Measurements from ENCODE around the gene EPHB1. TPM values are rescaled to one million over a fixed set of nuclear protein-coding genes. Genes with fewer than 3 reads are reported as not detected.

Gene EPHB1
- total RNA-seq, 1 experiment from 2014 or later = 2.8 TPM

GRCh38 chr3:134901461-134901860 is 106.4 kb downstream of the EPHB1 start:
- H3K9me3 Mint-ChIP-seq = no peaks in the 10 kb centered on the region
- Histone ChIP-seq H4K20me1 (ENCODE audit: control insufficient read depth, insufficient read depth, insufficient read length) (no peaks in the 10 kb centered on the region), H2BK5ac (ENCODE audit: insufficient read length, low read length) (no peak overlapping the region), H3K4me1 (ENCODE audit: insufficient read depth, low read length) (no peaks in the 10 kb centered on the region), H3K14ac (ENCODE audit: insufficient read depth, low read length) (0 out of 2 replicates have a peak overlapping the region, but pooled peaks have one; percentile 17), H2AK5ac (ENCODE audit: insufficient read length, low read length) (no peak overlapping the region), H2BK15ac (ENCODE audit: low read depth, low read length) (no peak overlapping the region), H3K79me1 (ENCODE audit: insufficient read depth, low read depth, low read length, poor library complexity, severe bottlenecking) (no peaks in the 10 kb centered on the region), H2BK120ac (ENCODE audit: low read depth, low read length, poor library complexity, severe bottlenecking) (no peak overlapping the region), H2BK20ac (ENCODE audit: low read depth, low read length, poor library complexity, severe bottlenecking) (no peak overlapping the region), H3K9ac (ENCODE audit: extremely low read depth, insufficient read length, low read length) (no peak overlapping the region), H3K4ac (ENCODE audit: low read depth, low read length) (no peak overlapping the region), H4K8ac (replicated peaks; ENCODE audit: insufficient read length, low read depth, low read length) (no peak overlapping the region), H3K9me3 (ENCODE audit: control insufficient read depth, low read depth, low read length) (no peaks in the 10 kb centered on the region), H3K4me2 (ENCODE audit: insufficient read depth, insufficient read length, low read length) (no peak overlapping the region), H2AFZ (ENCODE audit: low read length) (no peak overlapping the region), H3K27me3 (ENCODE audit: insufficient read depth, low read length) (no peaks in the 10 kb centered on the region), H3K56ac (ENCODE audit: insufficient read length, low read depth, low read length) (no peak overlapping the region), H3T11ph (ENCODE audit: low read length) (no peak overlapping the region), H4K5ac (ENCODE audit: insufficient read length, low read depth, low read length) (no peak overlapping the region), H3K18ac (ENCODE audit: insufficient read length, low read depth, low read length) (no peak overlapping the region), H3K23ac (ENCODE audit: insufficient read length, low read depth, low read length) (no peak overlapping the region), H3K27ac (ENCODE audit: insufficient read length, low read depth, low read length) (no peak overlapping the region), H4K91ac (ENCODE audit: insufficient read length, low read depth, low read length) (no peak overlapping the region), H2BK12ac (ENCODE audit: insufficient read length, low read depth, low read length) (no peak overlapping the region), H3K23me2 (ENCODE audit: insufficient read length, low read depth, low read length, poor library complexity, severe bottlenecking) (no peaks in the 10 kb centered on the region), H3K79me2 (ENCODE audit: insufficient read depth, low read length) (no peaks in the 10 kb centered on the region)
- no peak overlapping the region for H3K27ac Mint-ChIP-seq
- DNase-seq = peak; percentile 45
- TF ChIP-seq CTCF (conservative IDR thresholded peaks at IDR 0.05) = no peak
- peaks cover 15 to 26% of the 10 kb centered on the region in 2 experiments for H3K4me1 Mint-ChIP-seq
- no peaks in the 10 kb centered on the region for H3K36me3 Mint-ChIP-seq (ENCODE audit: insufficient read depth in 1 of 3, low read depth in 3 of 3)
- no CpG with 5 or more reads among the region's 2 CpGs for WGBS (ENCODE audit: extremely low coverage, insufficient read length, low lambda C conversion rate)
- peaks cover 19% of the 10 kb centered on the region for H3K27me3 Mint-ChIP-seq (ENCODE audit: low read depth)
- H3K4me3 Mint-ChIP-seq = no peak overlapping the region

Data from H9 (cell line).